ENCODE data around the gene LSAMP. TPM values are rescaled to one million over a fixed set of nuclear protein-coding genes. Genes with fewer than 3 reads are reported as not detected.

The LSAMP gene
- total RNA-seq, 4 donors from 2014 or later, result 4.3 to 5.2 (median 5.0) TPM

DNA sequence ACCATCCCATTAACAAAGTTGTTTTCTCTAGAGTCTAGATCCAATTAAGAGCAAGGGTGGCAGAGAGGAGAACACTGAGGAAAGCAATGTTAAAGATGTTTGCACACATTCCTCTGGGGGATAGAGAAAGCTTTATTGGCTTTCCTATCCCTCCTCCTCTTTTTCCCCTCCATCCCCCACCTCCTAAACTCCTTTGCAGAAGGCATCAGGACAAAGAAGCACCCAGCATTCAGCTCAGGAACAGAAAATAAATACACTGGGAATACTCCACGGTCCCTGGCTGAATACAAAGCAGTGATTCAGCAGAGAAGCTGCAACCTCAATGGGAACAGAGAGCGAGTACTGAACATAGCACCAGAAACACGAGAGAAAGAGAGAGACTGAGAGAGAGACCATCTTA is 21.9 kb downstream of the LSAMP start:
- no peak overlapping the region for H3K4me3 ChIP-seq
- WGBS, result 26% methylated on average over 3 of the region's 3 CpGs
- H3K9me3 ChIP-seq, result no peaks in the 10 kb centered on the region
- H3K4me1 ChIP-seq, result no peaks in the 10 kb centered on the region
- H3K27me3 ChIP-seq, result no peaks in the 10 kb centered on the region
- H3K27ac ChIP-seq, result no peak overlapping the region
- DNase-seq (ENCODE audit: low spot score in 2 of 2), result no peak
- TF ChIP-seq, protein P1, sequence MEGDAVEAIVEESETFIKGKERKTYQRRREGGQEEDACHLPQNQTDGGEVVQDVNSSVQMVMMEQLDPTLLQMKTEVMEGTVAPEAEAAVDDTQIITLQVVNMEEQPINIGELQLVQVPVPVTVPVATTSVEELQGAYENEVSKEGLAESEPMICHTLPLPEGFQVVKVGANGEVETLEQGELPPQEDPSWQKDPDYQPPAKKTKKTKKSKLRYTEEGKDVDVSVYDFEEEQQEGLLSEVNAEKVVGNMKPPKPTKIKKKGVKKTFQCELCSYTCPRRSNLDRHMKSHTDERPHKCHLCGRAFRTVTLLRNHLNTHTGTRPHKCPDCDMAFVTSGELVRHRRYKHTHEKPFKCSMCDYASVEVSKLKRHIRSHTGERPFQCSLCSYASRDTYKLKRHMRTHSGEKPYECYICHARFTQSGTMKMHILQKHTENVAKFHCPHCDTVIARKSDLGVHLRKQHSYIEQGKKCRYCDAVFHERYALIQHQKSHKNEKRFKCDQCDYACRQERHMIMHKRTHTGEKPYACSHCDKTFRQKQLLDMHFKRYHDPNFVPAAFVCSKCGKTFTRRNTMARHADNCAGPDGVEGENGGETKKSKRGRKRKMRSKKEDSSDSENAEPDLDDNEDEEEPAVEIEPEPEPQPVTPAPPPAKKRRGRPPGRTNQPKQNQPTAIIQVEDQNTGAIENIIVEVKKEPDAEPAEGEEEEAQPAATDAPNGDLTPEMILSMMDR (IDR thresholded peaks at IDR 0.05), result no peak
- TF ChIP-seq POLR2AphosphoS5 (IDR thresholded peaks at IDR 0.05), result no peak
- no peak for TF ChIP-seq POLR2A (IDR thresholded peaks at IDR 0.05)
- no peak for TF ChIP-seq EP300 (IDR thresholded peaks at IDR 0.05)
- H3K36me3 ChIP-seq, result no peaks in the 10 kb centered on the region

DNA sequence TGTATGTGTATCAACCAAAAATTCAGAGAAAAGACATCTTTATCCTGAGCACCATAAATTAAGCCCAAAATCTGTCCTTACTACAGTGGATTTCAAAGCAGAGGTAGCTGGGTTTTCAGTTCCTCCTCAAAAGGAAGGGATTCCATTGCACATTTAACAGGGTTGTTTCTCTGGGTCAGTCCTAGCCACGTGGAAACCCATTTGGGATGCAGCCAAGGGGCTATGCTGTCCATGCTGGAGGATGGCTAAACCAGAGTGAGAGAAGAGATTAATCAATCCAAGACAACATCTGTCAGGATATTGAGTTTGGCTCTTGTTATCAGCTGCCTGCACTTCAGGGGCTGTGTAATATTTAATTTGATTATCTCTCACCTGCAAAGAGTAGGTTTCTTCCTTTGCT is 28.1 kb downstream of the LSAMP start:
- Histone ChIP-seq H3K9me3 (no peaks in the 10 kb centered on the region), H3K4me1 (no peaks in the 10 kb centered on the region), H3K27ac (no peak overlapping the region), H3K36me3 (no peaks in the 10 kb centered on the region), H3K4me3 (no peak overlapping the region), H3K27me3 (no peaks in the 10 kb centered on the region)
- TF ChIP-seq, protein P1 (IDR thresholded peaks at IDR 0.05), result no peak
- TF ChIP-seq EP300 (IDR thresholded peaks at IDR 0.05) (no peak), POLR2A (IDR thresholded peaks at IDR 0.05) (no peak), POLR2AphosphoS5 (IDR thresholded peaks at IDR 0.05) (no peak)
- DNase-seq (ENCODE audit: low spot score in 2 of 2), result no peak
- WGBS, result 29% methylated on average over 1 of the region's 1 CpG

DNA sequence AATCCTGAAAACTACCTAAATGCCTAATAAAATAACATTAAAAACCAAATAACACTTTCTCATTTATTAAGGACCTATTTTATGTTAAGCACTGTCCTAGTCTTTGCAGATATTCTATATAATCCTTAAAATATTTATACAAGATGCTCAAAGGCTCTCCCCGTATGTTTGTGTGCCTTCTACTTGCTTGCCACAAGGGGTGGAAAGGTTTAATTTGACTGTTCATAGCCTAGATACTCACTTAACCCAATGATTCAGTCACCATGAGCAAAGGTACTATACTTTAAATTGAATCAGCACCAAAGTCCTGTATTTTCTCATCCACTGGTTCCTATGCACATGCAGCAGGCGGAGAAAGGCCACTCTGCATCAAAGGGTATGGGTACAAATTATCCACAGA is 32.0 kb downstream of the LSAMP start:
- TF ChIP-seq EP300 (IDR thresholded peaks at IDR 0.05), result no peak
- no peak for TF ChIP-seq POLR2AphosphoS5 (IDR thresholded peaks at IDR 0.05)
- no peak for TF ChIP-seq POLR2A (IDR thresholded peaks at IDR 0.05)
- TF ChIP-seq, protein P1 (IDR thresholded peaks at IDR 0.05), result no peak
- 84% methylated on average over 2 of the region's 2 CpGs for WGBS
- Histone ChIP-seq H3K4me1 (no peaks in the 10 kb centered on the region), H3K27me3 (no peaks in the 10 kb centered on the region), H3K9me3 (no peaks in the 10 kb centered on the region), H3K27ac (no peak overlapping the region), H3K4me3 (no peak overlapping the region), H3K36me3 (no peaks in the 10 kb centered on the region)
- DNase-seq (ENCODE audit: low spot score in 2 of 2), result no peak

DNA sequence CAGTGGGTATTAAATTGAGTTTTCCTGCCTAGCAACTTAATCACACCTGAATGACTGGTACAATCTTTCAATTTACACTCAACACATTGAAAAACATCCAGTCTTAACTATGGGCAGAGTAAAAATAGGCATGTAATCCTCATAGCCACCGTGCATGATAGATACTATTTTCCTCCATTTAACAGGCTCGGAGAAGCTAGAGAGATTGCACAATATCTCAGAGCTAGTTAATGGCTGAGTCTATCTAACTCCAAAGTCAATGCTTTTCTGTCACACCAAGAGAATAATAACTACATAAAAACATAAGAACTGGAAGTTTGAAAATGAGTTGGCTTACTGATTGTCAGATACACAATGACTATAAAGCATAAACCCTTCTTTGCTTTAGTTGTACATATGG is 36.8 kb downstream of the LSAMP start:
- Histone ChIP-seq H3K27ac (no peak overlapping the region), H3K4me1 (no peaks in the 10 kb centered on the region), H3K4me3 (no peak overlapping the region), H3K9me3 (no peaks in the 10 kb centered on the region), H3K36me3 (no peaks in the 10 kb centered on the region), H3K27me3 (no peaks in the 10 kb centered on the region)
- 76% methylated on average over 2 of the region's 2 CpGs for WGBS
- no peak for DNase-seq (ENCODE audit: low spot score in 2 of 2)
- no peak for TF ChIP-seq POLR2A (IDR thresholded peaks at IDR 0.05)
- TF ChIP-seq, protein P1 (IDR thresholded peaks at IDR 0.05), result no peak
- TF ChIP-seq POLR2AphosphoS5 (IDR thresholded peaks at IDR 0.05), result no peak
- no peak for TF ChIP-seq EP300 (IDR thresholded peaks at IDR 0.05)

DNA sequence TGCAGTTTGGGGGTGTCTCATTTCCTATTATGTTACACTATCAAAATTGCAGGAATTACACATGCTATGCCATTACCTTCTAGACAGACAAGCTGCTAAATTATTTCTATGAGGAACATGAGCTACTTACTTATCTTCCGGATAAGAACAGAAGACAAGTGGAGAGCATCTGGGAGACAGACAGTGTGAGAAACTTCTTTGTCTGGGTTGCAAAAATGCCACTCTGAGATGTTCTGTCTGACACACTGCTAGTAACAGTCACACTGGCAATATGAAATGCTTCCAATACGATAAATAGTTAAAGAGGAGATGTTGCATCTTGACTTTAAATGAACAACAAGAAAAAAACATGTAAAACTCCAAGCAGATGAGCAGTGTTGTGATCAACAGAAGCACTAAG is 40.1 kb downstream of the LSAMP start:
- no peak overlapping the region for H3K27ac ChIP-seq
- no peaks in the 10 kb centered on the region for H3K4me1 ChIP-seq
- no peak for DNase-seq (ENCODE audit: low spot score in 2 of 2)
- no peaks in the 10 kb centered on the region for H3K9me3 ChIP-seq
- no peak overlapping the region for H3K4me3 ChIP-seq
- no peaks in the 10 kb centered on the region for H3K36me3 ChIP-seq
- H3K27me3 ChIP-seq, result no peaks in the 10 kb centered on the region
- TF ChIP-seq POLR2AphosphoS5 (IDR thresholded peaks at IDR 0.05) (no peak), EP300 (IDR thresholded peaks at IDR 0.05) (no peak), POLR2A (IDR thresholded peaks at IDR 0.05) (no peak)
- TF ChIP-seq, protein P1 (IDR thresholded peaks at IDR 0.05), result no peak
- 86% methylated on average over 2 of the region's 2 CpGs for WGBS
